Activated gamma-delta T cell (primary cell): ENCODE data around the gene ZNF154.
"Not testable (repeated sequence)": the region's sequence is repeated elsewhere in the genome, so short reads cannot be mapped to it uniquely, and the experiment has no call there.

Experiments used
- DNase-seq: peaks from one replicate; lab custom pipeline; 2025; lab: John Stamatoyannopoulos, UW
- total RNA-seq, 2 donors: gene quantifications; one replicate each; lab custom pipeline; 2026; lab: John Stamatoyannopoulos, UW

The ZNF154 gene
- 23.0 to 49.4 reads per million in 2 donors for total RNA-seq

GRCh38 chr19:57708641-57709361, at the start of gene ZNF154:
Gene ZNF154 (minus strand): TSS chr19:57709204. CDS start chr19:57708971, 233 bp downstream.
- no peak for DNase-seq

GRCh38 chr19:57757941-57758340, 48.9 kb upstream of the ZNF154 start:
- DNase-seq: no peak

- DNase-seq: no peak
Observed at GRCh38 chr19:57755031-57755430, 46.0 kb upstream of the ZNF154 start.

GRCh38 chr19:57754091-57754673, 45.2 kb upstream of the ZNF154 start:
- DNase-seq: no peak

- no peak for DNase-seq
Observed at GRCh38 chr19:57748029-57748428, 39.0 kb upstream of the ZNF154 start.

- no peak for DNase-seq
Observed at GRCh38 chr19:57747472-57747807, 38.4 kb upstream of the ZNF154 start.

- DNase-seq: no peak
Observed at GRCh38 chr19:57746580-57747471, 37.8 kb upstream of the ZNF154 start, which contains the start of gene ZNF776. Gene ZNF776 (plus strand): TSS chr19:57746815. CDS start chr19:57747059, 244 bp downstream.

GRCh38 chr19:57738770-57739169, 29.8 kb upstream of the ZNF154 start:
- not testable (repeated sequence) for DNase-seq

GRCh38 chr19:57738320-57738719, 29.3 kb upstream of the ZNF154 start:
- not testable (repeated sequence) for DNase-seq

- DNase-seq: no peak
Observed at GRCh38 chr19:57720878-57721277, 11.9 kb upstream of the ZNF154 start.

GRCh38 chr19:57719901-57720519, 11.0 kb upstream of the ZNF154 start:
- no peak for DNase-seq

GRCh38 chr19:57719424-57719823, 10.4 kb upstream of the ZNF154 start:
- no peak for DNase-seq

- no peak for DNase-seq
Observed at GRCh38 chr19:57712222-57712621, 3.2 kb upstream of the ZNF154 start.

- DNase-seq: no peak
Observed at GRCh38 chr19:57709616-57710015, 612 bp upstream of the ZNF154 start.

- DNase-seq: no peak
Observed at GRCh38 chr19:57706346-57706745, 2.7 kb downstream of the ZNF154 start.

- no peak for DNase-seq
Observed at GRCh38 chr19:57701625-57702024, 7.4 kb downstream of the ZNF154 start.

- no peak for DNase-seq
Observed at GRCh38 chr19:57689750-57690149, 19.3 kb downstream of the ZNF154 start.

GRCh38 chr19:57688011-57688763, 20.8 kb downstream of the ZNF154 start:
- no peak for DNase-seq

GRCh38 chr19:57687363-57688010, 21.5 kb downstream of the ZNF154 start:
- DNase-seq: no peak

GRCh38 chr19:57686727-57687126, 22.3 kb downstream of the ZNF154 start:
- no peak for DNase-seq

- DNase-seq: no peak
Observed at GRCh38 chr19:57682226-57682766, 26.7 kb downstream of the ZNF154 start.
